Gastroesophageal sphincter (tissue), 3 donors: ENCODE measurements around the gene TAPBP.

ENCODE experiments used
- CTCF ChIP-seq, 4 experiments: fragments of 200-600 bp in 2 of 4; fragments of 450-650 bp in 2 of 4; sonication (generic) in 1 of 4; IDR thresholded peaks; one replicate each; pipeline ENCODE4 v1.5.1; 2017 to 2019; ENCODE audit warnings: antibody characterized with exemption in 4 of 4, mild to moderate bottlenecking in 2 of 4, moderate library complexity in 2 of 4
- EP300 ChIP-seq: sonication (generic); formaldehyde crosslinking; IDR thresholded peaks from one replicate; pipeline ENCODE4 v1.6.1; 2017; ENCODE audit warnings: antibody characterized with exemption, mild to moderate bottlenecking
- POLR2A ChIP-seq, 2 donors: fragments of 450-650 bp; IDR thresholded peaks; one replicate each; pipeline ENCODE4 v1.6.1; 2017; ENCODE audit warnings: antibody characterized with exemption in 2 of 2, mild to moderate bottlenecking in 2 of 2, moderate library complexity in 1 of 2
- POLR2AphosphoS5 ChIP-seq: sonication (generic); formaldehyde crosslinking; IDR thresholded peaks from one replicate; pipeline ENCODE4 v1.6.1; 2017; ENCODE audit warnings: antibody characterized with exemption

DNA sequence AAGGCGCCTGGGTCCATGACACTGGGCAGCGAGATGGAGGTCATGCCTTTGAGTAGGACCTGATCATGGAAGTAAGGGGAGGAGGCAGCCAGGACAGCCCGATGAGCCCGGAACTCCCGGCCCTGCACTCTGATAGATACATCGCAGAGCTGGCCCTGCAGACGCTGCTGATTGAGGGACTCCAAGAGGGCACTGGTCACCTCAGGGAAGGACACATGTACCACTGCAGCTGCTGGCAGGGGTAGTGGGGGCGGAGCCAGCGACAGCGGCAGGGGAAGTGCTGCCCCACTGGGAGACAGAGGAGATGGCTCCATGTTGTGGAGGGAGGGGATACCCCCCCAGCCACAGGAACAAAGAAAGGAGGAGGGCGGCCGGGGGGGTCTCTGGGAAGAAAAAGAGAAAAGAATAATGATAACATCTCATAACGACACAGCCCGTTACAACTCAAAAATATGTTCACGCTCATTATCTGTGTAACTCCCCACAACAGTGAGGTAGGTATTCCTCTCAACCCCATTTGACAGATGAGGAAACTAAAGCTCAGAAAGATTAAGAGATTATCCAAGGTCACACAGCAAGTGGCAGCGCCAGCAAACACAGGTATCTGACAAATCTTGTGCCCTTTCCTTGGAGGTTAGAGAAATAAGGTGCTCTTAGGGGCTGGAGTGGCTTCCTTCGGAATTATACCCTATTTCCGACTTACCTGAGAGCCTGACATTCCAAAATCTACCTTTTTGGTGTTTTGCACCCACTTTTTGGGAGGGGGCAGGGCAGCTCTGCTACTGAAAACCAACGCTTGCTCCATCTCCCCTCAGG is 2.9 kb upstream of the TAPBP start:
- no peak for TF ChIP-seq POLR2A (IDR thresholded peaks at IDR 0.05)
- no peak for TF ChIP-seq CTCF (IDR thresholded peaks at IDR 0.05)
- TF ChIP-seq EP300, result no peak
- TF ChIP-seq POLR2AphosphoS5, result no peak
